HEK293 (cell line): ENCODE data around the gene PNPLA2.

Experiments
- GFI1B ChIP-seq: fragments of 450-650 bp; formaldehyde crosslinking; IDR thresholded peaks from 2 replicates; pipeline ENCODE4 v1.5.1; 2016; ENCODE audit warnings: missing biosample characterization, missing genetic modification characterization
- ZBTB7A ChIP-seq: fragments of 450-650 bp; formaldehyde crosslinking; IDR thresholded peaks from 2 replicates; pipeline ENCODE4 v1.5.1; 2016; ENCODE audit warnings: low read depth, missing biosample characterization, missing genetic modification characterization
- ZEB2 ChIP-seq: fragments of 450-650 bp; formaldehyde crosslinking; IDR thresholded peaks from 2 replicates; pipeline ENCODE4 v1.5.1; 2016; ENCODE audit warnings: missing biosample characterization, missing genetic modification characterization
- ZNF10 ChIP-seq: fragments of 450-650 bp; formaldehyde crosslinking; IDR thresholded peaks from 2 replicates; pipeline ENCODE4 v1.5.1; 2017; ENCODE audit warnings: missing biosample characterization, missing genetic modification characterization
- ZNF324 ChIP-seq: fragments of 450-650 bp; formaldehyde crosslinking; IDR thresholded peaks from 2 replicates; pipeline ENCODE4 v1.5.1; 2016; ENCODE audit warnings: missing biosample characterization, missing genetic modification characterization
- ZNF664 ChIP-seq: fragments of 450-650 bp; formaldehyde crosslinking; IDR thresholded peaks from 2 replicates; pipeline ENCODE4 v1.5.1; 2016; ENCODE audit warnings: missing biosample characterization, missing genetic modification characterization
- TF ChIP-seq, protein P1 (sequence below): fragments of 450-650 bp; formaldehyde crosslinking; IDR thresholded peaks from 2 replicates; pipeline ENCODE4 v1.5.1; 2017; ENCODE audit warnings: missing biosample characterization, mild to moderate bottlenecking, missing genetic modification characterization, moderate library complexity
- TF ChIP-seq, protein P2 (sequence below): fragments of 450-650 bp; formaldehyde crosslinking; IDR thresholded peaks from 2 replicates; pipeline ENCODE4 v1.5.1; 2016; ENCODE audit warnings: missing biosample characterization, missing genetic modification characterization
- TF ChIP-seq, protein P3 (sequence below): fragments of 450-650 bp; formaldehyde crosslinking; IDR thresholded peaks from 2 replicates; pipeline ENCODE4 v1.5.1; 2016; ENCODE audit warnings: missing biosample characterization, missing genetic modification characterization
- TF ChIP-seq, protein P4 (sequence below): fragments of 450-650 bp; formaldehyde crosslinking; IDR thresholded peaks from 2 replicates; pipeline ENCODE4 v1.5.1; 2016; ENCODE audit warnings: missing biosample characterization, missing genetic modification characterization
- TF ChIP-seq, protein P5 (sequence below): fragments of 450-650 bp; formaldehyde crosslinking; IDR thresholded peaks from 2 replicates; pipeline ENCODE4 v1.5.1; 2016; ENCODE audit warnings: missing biosample characterization, missing genetic modification characterization, low read depth
- TF ChIP-seq, protein P6 (sequence below): fragments of 450-650 bp; formaldehyde crosslinking; IDR thresholded peaks from 2 replicates; pipeline ENCODE4 v1.5.1; 2016; ENCODE audit warnings: missing biosample characterization, missing genetic modification characterization

DNA sequence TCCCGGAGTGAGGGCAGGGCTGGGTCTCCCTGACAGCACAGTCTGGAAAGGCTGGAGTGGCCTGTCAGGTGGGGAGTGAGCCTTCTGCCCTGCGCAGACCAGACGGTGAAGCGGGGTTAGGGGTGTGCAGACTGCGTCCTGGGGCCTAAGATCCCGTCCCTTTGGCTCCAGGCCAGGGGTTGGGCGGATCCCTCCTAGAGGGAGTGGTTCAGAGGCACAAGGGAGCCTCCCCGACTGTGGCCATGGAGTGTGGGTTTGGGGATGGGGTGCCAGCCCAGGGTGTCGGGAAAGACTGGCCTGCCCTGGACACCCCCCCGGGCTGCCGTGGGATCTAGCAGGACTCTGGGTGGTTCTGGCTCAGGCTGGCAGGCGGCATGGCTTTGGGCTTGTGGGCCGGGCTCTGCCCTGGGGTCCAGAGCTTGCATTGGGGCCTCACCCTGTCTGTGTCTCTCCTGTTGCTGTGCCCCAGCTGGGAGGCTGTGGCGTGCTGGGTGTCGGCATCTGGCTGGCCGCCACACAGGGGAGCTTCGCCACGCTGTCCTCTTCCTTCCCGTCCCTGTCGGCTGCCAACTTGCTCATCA is 43.5 kb downstream of the PNPLA2 start:
- TF ChIP-seq, protein P1, sequence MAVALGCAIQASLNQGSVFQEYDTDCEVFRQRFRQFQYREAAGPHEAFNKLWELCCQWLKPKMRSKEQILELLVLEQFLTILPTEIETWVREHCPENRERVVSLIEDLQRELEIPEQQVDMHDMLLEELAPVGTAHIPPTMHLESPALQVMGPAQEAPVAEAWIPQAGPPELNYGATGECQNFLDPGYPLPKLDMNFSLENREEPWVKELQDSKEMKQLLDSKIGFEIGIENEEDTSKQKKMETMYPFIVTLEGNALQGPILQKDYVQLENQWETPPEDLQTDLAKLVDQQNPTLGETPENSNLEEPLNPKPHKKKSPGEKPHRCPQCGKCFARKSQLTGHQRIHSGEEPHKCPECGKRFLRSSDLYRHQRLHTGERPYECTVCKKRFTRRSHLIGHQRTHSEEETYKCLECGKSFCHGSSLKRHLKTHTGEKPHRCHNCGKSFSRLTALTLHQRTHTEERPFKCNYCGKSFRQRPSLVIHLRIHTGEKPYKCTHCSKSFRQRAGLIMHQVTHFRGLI (tag by site-specific recombination): no peak
- TF ChIP-seq, protein P2, sequence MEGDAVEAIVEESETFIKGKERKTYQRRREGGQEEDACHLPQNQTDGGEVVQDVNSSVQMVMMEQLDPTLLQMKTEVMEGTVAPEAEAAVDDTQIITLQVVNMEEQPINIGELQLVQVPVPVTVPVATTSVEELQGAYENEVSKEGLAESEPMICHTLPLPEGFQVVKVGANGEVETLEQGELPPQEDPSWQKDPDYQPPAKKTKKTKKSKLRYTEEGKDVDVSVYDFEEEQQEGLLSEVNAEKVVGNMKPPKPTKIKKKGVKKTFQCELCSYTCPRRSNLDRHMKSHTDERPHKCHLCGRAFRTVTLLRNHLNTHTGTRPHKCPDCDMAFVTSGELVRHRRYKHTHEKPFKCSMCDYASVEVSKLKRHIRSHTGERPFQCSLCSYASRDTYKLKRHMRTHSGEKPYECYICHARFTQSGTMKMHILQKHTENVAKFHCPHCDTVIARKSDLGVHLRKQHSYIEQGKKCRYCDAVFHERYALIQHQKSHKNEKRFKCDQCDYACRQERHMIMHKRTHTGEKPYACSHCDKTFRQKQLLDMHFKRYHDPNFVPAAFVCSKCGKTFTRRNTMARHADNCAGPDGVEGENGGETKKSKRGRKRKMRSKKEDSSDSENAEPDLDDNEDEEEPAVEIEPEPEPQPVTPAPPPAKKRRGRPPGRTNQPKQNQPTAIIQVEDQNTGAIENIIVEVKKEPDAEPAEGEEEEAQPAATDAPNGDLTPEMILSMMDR (tag by site-specific recombination): no peak
- TF ChIP-seq, protein P3, sequence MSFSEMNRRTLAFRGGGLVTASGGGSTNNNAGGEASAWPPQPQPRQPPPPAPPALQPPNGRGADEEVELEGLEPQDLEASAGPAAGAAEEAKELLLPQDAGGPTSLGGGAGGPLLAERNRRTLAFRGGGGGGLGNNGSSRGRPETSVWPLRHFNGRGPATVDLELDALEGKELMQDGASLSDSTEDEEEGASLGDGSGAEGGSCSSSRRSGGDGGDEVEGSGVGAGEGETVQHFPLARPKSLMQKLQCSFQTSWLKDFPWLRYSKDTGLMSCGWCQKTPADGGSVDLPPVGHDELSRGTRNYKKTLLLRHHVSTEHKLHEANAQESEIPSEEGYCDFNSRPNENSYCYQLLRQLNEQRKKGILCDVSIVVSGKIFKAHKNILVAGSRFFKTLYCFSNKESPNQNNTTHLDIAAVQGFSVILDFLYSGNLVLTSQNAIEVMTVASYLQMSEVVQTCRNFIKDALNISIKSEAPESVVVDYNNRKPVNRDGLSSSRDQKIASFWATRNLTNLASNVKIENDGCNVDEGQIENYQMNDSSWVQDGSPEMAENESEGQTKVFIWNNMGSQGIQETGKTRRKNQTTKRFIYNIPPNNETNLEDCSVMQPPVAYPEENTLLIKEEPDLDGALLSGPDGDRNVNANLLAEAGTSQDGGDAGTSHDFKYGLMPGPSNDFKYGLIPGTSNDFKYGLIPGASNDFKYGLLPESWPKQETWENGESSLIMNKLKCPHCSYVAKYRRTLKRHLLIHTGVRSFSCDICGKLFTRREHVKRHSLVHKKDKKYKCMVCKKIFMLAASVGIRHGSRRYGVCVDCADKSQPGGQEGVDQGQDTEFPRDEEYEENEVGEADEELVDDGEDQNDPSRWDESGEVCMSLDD: no peak
- TF ChIP-seq, protein P4, sequence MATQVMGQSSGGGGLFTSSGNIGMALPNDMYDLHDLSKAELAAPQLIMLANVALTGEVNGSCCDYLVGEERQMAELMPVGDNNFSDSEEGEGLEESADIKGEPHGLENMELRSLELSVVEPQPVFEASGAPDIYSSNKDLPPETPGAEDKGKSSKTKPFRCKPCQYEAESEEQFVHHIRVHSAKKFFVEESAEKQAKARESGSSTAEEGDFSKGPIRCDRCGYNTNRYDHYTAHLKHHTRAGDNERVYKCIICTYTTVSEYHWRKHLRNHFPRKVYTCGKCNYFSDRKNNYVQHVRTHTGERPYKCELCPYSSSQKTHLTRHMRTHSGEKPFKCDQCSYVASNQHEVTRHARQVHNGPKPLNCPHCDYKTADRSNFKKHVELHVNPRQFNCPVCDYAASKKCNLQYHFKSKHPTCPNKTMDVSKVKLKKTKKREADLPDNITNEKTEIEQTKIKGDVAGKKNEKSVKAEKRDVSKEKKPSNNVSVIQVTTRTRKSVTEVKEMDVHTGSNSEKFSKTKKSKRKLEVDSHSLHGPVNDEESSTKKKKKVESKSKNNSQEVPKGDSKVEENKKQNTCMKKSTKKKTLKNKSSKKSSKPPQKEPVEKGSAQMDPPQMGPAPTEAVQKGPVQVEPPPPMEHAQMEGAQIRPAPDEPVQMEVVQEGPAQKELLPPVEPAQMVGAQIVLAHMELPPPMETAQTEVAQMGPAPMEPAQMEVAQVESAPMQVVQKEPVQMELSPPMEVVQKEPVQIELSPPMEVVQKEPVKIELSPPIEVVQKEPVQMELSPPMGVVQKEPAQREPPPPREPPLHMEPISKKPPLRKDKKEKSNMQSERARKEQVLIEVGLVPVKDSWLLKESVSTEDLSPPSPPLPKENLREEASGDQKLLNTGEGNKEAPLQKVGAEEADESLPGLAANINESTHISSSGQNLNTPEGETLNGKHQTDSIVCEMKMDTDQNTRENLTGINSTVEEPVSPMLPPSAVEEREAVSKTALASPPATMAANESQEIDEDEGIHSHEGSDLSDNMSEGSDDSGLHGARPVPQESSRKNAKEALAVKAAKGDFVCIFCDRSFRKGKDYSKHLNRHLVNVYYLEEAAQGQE (tag by site-specific recombination): no peak
- TF ChIP-seq, protein P5, sequence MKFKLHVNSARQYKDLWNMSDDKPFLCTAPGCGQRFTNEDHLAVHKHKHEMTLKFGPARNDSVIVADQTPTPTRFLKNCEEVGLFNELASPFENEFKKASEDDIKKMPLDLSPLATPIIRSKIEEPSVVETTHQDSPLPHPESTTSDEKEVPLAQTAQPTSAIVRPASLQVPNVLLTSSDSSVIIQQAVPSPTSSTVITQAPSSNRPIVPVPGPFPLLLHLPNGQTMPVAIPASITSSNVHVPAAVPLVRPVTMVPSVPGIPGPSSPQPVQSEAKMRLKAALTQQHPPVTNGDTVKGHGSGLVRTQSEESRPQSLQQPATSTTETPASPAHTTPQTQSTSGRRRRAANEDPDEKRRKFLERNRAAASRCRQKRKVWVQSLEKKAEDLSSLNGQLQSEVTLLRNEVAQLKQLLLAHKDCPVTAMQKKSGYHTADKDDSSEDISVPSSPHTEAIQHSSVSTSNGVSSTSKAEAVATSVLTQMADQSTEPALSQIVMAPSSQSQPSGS: no peak
- TF ChIP-seq ZNF324 (tag by site-specific recombination) (no peak), ZEB2 (tag by site-specific recombination) (no peak), GFI1B (tag by site-specific recombination) (no peak), ZNF664 (no peak), ZBTB7A (no peak), ZNF10 (tag by site-specific recombination) (no peak)
- TF ChIP-seq, protein P6, sequence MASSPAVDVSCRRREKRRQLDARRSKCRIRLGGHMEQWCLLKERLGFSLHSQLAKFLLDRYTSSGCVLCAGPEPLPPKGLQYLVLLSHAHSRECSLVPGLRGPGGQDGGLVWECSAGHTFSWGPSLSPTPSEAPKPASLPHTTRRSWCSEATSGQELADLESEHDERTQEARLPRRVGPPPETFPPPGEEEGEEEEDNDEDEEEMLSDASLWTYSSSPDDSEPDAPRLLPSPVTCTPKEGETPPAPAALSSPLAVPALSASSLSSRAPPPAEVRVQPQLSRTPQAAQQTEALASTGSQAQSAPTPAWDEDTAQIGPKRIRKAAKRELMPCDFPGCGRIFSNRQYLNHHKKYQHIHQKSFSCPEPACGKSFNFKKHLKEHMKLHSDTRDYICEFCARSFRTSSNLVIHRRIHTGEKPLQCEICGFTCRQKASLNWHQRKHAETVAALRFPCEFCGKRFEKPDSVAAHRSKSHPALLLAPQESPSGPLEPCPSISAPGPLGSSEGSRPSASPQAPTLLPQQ (tag by site-specific recombination): no peak
